Effector memory CD4-positive, alpha-beta T cell (primary cell): Measurements from ENCODE around the gene ERN2.
"Not testable (repeated sequence)": the region's sequence is repeated elsewhere in the genome, so short reads cannot be mapped to it uniquely, and the experiment has no call there.

Source experiments
- DNase-seq, 3 donors: peaks; one replicate each; pipeline ENCODE4 v3.0.0-alpha.2; 2020
- H3K27ac ChIP-seq: 2 replicates; pipeline ENCODE4 v1.7.0; 2013; ENCODE audit warnings: mild to moderate bottlenecking, low read length, moderate library complexity; ENCODE audit not compliant: insufficient read depth, poor library complexity, severe bottlenecking
- H3K27me3 ChIP-seq: replicated peaks from 2 replicates; pipeline ENCODE4 v1.7.0; 2013; ENCODE audit warnings: mild to moderate bottlenecking, low read length; ENCODE audit not compliant: insufficient read depth, control insufficient read depth, poor library complexity, severe bottlenecking
- H3K36me3 ChIP-seq: 2 replicates; pipeline ENCODE4 v1.7.0; 2013; ENCODE audit warnings: mild to moderate bottlenecking, low read length, moderate library complexity; ENCODE audit not compliant: control insufficient read depth, insufficient read depth
- H3K4me1 ChIP-seq: 2 replicates; pipeline ENCODE4 v1.7.0; 2013; ENCODE audit warnings: low read length, mild to moderate bottlenecking; ENCODE audit not compliant: control insufficient read depth, insufficient read depth, poor library complexity, severe bottlenecking
- H3K4me3 ChIP-seq: 2 replicates; pipeline ENCODE4 v1.7.0; 2013; ENCODE audit warnings: low read length, low read depth, mild to moderate bottlenecking; ENCODE audit not compliant: insufficient read depth, poor library complexity, severe bottlenecking
- H3K9me3 ChIP-seq: 2 replicates; pipeline ENCODE4 v1.7.0; 2013; ENCODE audit warnings: mild to moderate bottlenecking, low read length, moderate library complexity; ENCODE audit not compliant: control insufficient read depth

The ERN2 gene

DNA sequence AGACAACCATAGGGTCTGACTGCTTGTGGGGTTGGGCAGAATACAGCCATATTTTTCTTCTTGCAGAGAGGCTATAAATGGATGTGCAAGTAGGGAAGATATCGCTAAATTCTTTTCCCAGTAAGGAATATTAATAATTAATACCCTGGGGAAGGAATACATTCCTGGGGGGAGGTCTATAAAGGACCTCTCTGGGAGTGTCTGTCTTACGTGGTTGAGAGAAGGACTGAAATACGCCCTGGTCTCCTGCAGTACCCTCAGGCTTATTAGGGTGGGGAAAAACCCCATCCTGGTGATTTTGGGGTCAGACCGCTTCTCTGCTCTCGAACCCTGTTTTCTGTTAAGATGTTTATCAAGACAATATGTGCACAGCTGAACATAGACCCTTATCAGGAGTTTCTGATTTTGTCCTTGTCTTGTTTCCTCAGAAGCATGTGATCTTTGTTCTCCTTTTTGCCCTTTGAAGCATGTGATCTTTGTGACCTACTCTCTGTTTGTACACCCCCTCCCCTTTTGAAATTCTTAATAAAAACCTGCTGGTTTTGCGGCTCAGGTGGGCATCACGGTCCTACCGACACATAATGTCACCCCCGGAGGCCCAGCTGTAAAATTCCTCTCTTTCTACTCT lies 9.7 kb upstream of the ERN2 start:
- H3K27ac ChIP-seq, H3K9me3 ChIP-seq, H3K36me3 ChIP-seq, H3K27me3 ChIP-seq, H3K4me3 ChIP-seq, DNase-seq, H3K4me1 ChIP-seq: not testable (repeated sequence)

DNA sequence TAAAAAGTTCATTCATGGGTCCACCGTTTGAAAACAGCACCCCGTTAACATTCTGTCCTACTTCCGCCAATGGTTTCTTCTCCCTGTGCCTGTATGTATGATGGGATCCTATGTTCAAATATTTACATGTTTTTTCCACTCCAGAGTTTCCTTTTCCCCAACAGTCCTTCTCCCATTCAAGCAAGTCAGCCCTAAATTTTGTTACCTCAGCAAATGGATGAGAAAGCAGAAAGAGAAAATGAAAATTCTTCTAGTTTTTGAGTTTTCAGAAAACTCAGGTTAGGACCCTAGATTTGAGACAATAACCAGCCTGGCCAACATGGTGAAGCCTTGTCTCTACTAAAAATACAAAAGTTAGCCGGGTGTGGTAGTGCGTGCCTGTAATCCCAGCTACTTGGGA lies 3.5 kb upstream of the ERN2 start:
- Histone ChIP-seq H3K4me1 (no peaks in the 10 kb centered on the region), H3K27me3 (peaks cover 14% of the 10 kb centered on the region), H3K36me3 (no peaks in the 10 kb centered on the region), H3K9me3 (no peaks in the 10 kb centered on the region), H3K4me3 (no peak overlapping the region), H3K27ac (no peak overlapping the region)
- DNase-seq, result no peak

DNA sequence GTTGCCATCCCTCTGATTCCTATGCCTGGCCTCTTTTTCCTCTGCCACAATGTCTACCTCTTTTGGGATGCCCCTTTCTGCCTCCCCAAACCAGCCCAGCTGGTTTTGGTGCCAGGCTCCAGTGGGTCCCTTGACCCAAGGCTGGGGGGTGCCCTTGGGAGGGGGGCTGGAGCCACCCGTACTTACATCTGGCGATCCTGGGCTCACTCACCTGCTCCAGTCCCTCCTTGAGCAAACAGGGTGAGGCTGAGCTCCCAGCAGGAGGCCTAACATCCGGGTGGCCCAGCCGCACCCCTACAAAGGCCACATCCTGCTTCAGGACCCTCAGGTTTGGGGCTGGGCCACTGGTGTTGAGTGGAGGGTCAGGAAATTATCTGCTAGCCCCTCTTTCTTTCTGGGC lies 1.2 kb downstream of the ERN2 start:
- H3K4me1 ChIP-seq, result no peaks in the 10 kb centered on the region
- no peak for DNase-seq
- peaks cover 14% of the 10 kb centered on the region for H3K27me3 ChIP-seq
- no peaks in the 10 kb centered on the region for H3K9me3 ChIP-seq
- H3K4me3 ChIP-seq, result no peak overlapping the region
- no peak overlapping the region for H3K27ac ChIP-seq
- H3K36me3 ChIP-seq, result no peaks in the 10 kb centered on the region

DNA sequence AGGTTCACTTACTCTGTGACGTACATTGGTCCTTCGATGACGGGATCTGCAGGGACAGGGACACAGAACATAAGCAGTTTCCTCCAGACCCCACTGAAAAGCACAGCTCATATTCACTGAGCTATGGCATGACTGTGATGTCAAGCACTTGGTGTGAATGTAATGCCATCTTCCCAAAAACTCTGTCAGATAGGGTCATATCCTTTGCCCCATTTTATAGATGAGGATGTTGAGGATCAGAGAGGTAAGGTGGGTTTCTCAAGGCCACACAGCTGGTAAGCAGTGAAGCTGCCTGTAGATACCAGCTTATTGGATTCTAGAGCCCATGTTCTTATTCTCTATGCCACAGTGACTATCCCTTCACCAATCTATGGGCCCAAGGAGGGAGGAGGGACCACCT lies 2.5 kb downstream of the ERN2 start:
- Histone ChIP-seq H3K4me1 (no peaks in the 10 kb centered on the region), H3K9me3 (no peaks in the 10 kb centered on the region), H3K27me3 (peaks cover 12% of the 10 kb centered on the region), H3K27ac (no peak overlapping the region), H3K36me3 (no peaks in the 10 kb centered on the region), H3K4me3 (no peak overlapping the region)
- DNase-seq, result no peak

DNA sequence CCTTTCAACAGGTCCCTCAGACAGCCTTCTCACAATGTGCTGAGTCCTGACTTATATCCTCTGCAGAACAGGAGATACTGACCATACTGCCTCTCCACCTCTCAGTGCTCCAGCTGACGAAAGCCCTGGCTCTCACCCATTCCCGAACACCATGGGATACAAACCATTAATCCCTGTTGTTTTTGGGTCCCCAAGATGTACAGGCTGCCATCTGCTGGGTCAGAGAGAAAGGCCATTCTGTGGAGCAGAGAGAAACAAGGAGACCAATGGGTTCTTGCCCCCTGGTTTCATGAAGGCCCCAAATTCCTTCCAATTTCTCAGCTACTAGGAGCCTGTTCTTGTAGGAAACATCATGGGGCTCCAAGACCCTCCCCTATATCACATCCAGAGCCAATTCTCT lies 3.0 kb downstream of the ERN2 start:
- Histone ChIP-seq H3K27ac (no peak overlapping the region), H3K4me1 (no peaks in the 10 kb centered on the region), H3K36me3 (no peaks in the 10 kb centered on the region), H3K9me3 (no peaks in the 10 kb centered on the region), H3K27me3 (peaks cover 12% of the 10 kb centered on the region), H3K4me3 (no peak overlapping the region)
- no peak for DNase-seq

DNA sequence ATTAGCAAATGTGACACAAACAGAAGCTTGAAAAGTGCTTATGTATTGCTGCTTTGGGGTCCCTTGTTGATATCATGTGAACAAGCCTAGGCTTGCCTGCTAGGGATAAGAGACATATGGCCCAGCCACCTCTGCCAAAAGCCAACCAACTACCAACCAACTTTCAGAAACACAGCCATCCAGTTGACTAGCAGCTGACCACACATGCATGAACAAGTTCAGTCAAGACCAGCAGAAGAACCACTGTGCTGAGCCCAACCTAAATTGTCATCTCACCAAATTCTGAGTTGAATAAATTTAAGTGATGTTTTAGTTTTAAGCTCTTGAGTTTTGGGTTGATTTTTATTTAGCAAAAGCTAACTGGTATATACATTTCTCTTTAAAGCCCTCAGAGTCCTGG lies 3.5 kb downstream of the ERN2 start:
- no peak for DNase-seq
- Histone ChIP-seq H3K27me3 (peaks cover 10% of the 10 kb centered on the region), H3K27ac (no peak overlapping the region), H3K4me1 (no peaks in the 10 kb centered on the region), H3K9me3 (no peaks in the 10 kb centered on the region), H3K4me3 (no peak overlapping the region), H3K36me3 (no peaks in the 10 kb centered on the region)

DNA sequence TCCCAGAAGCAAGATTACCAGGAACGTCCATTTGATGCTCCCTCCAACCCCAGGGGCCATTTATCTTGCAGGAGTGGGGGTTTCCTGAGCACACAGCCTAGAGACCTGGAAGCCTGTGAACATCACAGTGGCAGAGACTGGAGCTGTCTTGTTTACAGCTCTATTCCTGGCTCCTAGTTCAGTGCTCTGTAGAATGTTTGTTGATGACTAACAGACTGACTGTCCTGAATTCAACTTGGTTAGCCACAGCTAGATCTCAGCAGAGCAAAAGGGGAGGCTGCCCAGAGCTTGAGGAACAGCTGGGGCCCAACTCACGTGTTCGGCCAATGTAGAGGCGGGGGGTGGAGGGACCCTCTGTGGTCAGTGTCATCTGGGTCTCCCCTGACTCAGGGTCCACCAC lies 6.6 kb downstream of the ERN2 start:
- no peaks in the 10 kb centered on the region for H3K9me3 ChIP-seq
- no peak overlapping the region for H3K27ac ChIP-seq
- DNase-seq, result no peak
- H3K4me3 ChIP-seq, result no peak overlapping the region
- no peaks in the 10 kb centered on the region for H3K36me3 ChIP-seq
- H3K4me1 ChIP-seq, result no peaks in the 10 kb centered on the region
- H3K27me3 ChIP-seq, result no peaks in the 10 kb centered on the region

DNA sequence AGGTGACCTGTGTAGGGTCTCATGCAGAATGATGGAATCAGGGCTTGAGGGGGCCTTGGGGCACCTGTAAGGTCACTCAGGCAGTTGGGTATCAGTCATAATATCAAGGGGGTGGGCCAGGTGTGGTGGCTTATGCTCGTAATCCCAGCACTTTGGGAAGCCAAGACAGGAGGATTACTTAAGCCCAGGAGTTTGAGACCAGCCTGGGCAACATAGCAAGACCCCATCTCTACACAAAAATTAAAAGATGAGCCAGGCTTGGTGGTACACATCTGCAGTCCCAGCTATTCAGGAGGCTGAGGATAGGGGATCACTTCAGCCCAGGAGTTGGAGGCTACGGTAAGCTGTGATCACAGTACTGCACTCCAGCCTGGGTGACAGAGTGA lies 7.5 kb downstream of the ERN2 start:
- no peak for DNase-seq
- no peaks in the 10 kb centered on the region for H3K9me3 ChIP-seq
- H3K4me1 ChIP-seq, result no peaks in the 10 kb centered on the region
- H3K36me3 ChIP-seq, result no peaks in the 10 kb centered on the region
- H3K27me3 ChIP-seq, result no peaks in the 10 kb centered on the region
- H3K4me3 ChIP-seq, result no peak overlapping the region
- no peak overlapping the region for H3K27ac ChIP-seq

DNA sequence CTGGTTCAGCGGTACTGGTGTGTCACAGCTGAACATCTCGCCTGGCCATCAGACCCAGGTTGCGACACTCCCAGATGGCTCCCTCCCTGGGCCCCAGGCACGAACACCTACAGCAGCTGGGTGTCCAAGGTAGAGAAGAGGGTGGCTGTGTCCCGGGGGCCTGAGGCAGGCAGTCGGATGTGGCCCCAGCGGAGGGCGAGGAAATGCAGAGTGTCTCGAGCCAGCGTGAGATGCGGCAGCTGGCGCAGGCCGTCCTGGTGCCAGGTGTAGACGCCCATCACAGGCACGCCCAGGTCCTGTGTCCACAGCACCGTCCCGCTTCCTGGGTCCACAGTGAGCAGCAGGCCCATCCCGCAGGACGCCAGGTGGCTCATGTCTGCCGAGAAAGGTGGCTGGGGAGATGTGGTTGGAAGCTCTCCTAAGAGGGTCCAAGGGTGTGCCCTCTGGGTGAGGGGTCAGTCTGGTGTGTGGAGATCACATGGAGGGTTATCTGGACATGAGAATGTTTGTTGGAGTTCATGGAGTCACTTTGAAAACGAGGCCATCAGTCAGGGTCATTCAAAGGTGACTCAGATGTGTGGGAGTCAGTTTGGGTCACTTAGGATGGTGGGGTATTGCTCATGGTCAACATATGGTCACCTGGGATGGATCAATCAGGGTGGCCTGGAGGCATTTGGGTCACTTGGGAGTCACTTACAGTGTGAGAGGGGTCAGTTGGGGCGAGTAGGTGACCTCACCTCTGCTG lies 8.1 kb downstream of the ERN2 start:
- no peaks in the 10 kb centered on the region for H3K4me1 ChIP-seq
- H3K27me3 ChIP-seq, result no peaks in the 10 kb centered on the region
- DNase-seq, result no peak
- H3K27ac ChIP-seq, result no peak overlapping the region
- no peaks in the 10 kb centered on the region for H3K9me3 ChIP-seq
- no peaks in the 10 kb centered on the region for H3K36me3 ChIP-seq
- H3K4me3 ChIP-seq, result no peak overlapping the region

DNA sequence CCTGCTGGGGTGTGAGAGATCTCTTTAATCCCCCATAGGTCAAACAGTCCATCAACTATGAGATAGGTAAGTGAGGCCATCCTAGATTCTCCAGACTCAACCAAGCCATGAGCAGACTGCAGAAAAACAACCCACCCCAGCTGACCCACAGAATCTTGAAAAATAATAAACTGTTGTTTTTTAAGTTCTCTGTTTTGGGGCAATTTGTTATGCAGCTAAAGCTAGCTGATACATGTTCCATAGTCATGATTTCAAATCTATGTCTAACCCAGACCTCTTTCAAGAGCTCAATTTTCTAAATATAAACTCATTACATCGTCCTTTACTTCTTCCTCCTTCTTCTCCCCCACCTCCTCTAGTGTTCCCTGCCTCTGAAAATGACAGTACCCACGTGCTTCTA lies 10.1 kb downstream of the ERN2 start:
- Histone ChIP-seq H3K27me3 (no peaks in the 10 kb centered on the region), H3K4me1 (no peaks in the 10 kb centered on the region), H3K4me3 (no peak overlapping the region), H3K9me3 (no peaks in the 10 kb centered on the region), H3K27ac (no peak overlapping the region), H3K36me3 (no peaks in the 10 kb centered on the region)
- no peak for DNase-seq
